AG09319 (cell line): ENCODE data around the gene WDCP.

ENCODE experiments used
- DNase-seq: peaks from one replicate; pipeline ENCODE4 v3.0.0-alpha.2; 2010; ENCODE audit warnings: low read depth; ENCODE audit errors: extremely low read depth
- CTCF ChIP-seq: IDR thresholded peaks from 2 replicates; pipeline ENCODE4 v1.5.1; 2011; ENCODE audit warnings: low read depth, mild to moderate bottlenecking, inconsistent platforms, low read length, moderate library complexity

WDCP gene

DNA sequence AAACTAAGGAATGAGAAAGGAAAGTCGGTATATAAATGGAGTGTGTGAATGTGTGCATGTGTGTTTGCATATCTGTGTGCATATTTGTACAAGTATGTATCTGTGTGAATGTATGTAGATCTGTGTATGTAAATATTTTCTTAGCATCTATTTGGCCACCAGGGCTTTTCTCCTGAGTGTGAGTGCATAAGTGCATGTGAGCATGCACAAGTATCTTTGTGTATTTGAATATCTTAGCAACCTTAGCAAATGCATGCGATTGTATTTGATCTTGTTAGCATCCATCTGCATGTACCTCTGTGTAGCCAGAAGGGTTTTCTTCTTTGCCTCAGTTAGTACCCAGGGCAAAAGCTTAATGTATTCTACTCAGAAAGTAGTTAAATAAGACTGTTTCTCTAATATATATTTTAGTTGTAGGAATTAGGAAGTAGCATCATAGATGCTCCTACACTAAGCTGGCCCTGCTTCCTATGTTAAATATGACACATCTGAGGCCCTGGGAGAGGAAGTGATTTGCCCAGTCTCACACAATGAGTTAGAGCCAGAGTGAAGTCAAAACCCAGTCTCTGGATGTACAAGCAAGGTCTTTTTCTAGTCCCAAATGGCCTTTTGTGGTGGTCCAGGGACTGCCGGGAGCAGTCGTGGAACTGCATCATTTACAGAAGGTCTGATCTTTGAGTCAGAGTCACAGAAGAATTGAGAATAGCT, 11.5 kb upstream of the WDCP start:
- no peak for TF ChIP-seq CTCF

DNA sequence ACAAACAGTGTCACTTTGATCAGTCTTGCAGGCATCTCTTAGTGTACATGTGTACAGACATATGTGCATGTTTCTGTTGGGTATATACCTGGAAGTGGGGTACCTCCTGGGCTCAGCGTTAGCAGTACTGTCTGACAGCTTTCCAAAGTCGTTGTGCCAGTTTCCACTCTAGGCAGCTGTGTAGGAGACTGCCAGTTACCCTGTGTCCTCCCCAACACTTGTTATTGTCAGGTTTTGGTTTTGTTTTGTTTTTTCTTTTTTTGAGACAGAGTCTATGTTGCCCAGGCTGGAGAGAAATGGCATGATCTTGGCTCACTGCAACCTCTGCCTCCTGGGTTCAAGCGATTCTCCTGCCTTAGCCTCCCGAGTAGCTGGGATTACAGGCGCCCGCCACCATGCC, 8.6 kb upstream of the WDCP start:
- no peak for TF ChIP-seq CTCF
- DNase-seq = no peak

More for the DNA sequence above, 11.5 kb upstream of the WDCP start:
- no peak for DNase-seq

- no peak for DNase-seq
- no peak for TF ChIP-seq CTCF
These were observed 7.3 kb upstream of the WDCP start for GRCh38 chr2:24054366-24055010.

DNA sequence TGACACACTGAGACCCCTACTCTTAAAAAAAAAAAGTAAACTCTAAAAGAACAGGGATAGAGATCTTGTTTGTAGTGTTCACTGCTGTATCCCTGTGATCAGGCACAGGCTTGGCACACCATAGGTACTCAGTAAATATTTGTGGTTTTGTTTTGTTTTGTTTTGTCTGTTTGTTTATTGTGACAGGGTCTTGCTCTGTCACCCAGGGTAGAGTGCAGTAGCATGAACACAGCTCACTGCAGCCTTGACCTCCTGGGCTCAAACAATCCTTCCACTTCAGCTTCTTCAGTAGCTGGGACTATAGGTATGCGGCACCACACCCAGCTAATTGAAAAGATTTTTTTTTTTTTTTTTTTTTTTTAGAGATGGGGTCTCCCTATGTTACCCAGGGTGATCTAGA, 5.8 kb upstream of the WDCP start:
- no peak for DNase-seq
- no peak for TF ChIP-seq CTCF

DNA sequence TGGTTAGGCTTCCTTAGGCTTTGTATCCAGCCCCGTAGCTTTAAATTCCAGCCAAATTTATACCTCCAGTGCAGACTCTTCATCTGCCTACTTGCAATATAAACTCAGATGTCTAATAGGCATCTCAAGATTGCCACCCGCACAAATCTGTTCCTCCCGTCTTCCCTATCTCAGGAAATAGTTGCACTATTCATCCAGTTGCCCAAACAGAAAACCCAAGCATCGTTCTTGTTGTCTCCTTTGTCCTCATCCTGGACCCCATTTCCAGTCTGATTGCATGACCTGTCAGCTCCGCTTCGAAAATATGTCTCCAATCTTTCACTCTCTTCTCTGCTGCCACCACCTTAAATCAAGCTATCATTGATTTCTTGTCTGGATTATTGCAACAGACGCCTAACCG, 4.6 kb upstream of the WDCP start:
- no peak for TF ChIP-seq CTCF
- no peak for DNase-seq

- no peak for TF ChIP-seq CTCF
- no peak for DNase-seq
These were observed 3.1 kb upstream of the WDCP start for GRCh38 chr2:24050041-24050979.
